ENCODE results near the gene SNX11.
A peak's percentile ranks its signal among the peaks of the same experiment; 100 is the strongest.

Gene SNX11

DNA sequence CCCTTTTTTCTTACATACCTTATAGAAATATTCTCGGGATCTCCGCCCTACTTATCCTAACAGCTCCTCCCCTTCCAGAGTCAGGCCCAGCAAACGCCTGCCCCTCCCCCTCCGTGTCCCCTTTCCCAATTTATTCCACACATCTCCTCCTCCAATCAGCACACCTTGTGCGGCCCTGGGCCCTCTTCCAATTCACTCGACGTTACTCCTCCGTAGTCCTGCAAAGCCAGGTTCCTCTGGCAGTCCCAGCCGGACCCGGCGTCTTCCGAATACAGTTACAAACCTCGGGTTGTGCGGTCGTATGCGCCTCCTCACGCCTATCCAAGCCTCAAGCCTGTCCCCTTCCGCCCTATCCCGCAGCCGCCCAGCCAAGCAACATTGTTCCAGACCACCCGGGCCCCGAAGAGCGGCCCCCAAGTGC lies 7.0 kb upstream of the SNX11 start:
- peak; percentile 78 for DNase-seq

DNA sequence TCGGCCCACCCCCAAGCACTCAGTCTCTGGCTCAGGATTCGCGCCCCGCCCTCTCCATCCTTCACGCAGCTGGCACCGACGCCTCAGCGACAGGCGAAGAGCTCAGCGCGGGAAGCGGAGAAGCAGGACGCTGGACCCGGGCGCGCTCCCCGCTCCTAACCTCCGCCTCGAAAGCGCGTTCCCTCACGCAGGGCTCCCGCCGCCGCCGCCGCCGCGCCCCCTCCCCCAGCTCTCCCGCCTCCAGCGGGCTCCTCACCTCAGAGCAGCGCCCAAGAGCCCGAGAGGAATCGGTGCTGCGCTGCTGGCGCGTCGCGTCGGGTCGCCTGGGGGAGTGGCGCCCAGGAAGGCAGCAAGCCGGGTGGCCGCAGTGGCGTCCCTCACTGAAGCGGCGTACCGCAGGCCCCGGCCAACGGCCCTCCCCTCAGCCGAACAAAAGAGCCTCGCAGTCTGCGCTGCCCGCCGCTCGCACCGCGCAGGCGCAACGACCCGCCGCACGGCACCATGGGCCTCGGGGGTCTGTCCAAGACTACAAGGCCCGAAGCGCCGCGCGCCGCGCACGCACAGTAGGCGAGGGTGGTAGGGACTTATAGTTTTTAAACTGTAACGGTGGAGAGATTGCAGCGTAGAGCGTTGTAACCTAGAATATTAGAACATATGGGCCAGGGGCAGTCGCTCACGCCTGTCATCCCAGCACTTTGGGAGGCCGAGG lies 6.4 kb upstream of the SNX11 start, which contains the start of gene CBX1:
CBX1 (minus strand) TSS at position 467 of the 709 bp plus-strand sequence. CDS start 24,474 bp downstream, outside the sequence.
- DNase-seq = peak; percentile 93

DNA sequence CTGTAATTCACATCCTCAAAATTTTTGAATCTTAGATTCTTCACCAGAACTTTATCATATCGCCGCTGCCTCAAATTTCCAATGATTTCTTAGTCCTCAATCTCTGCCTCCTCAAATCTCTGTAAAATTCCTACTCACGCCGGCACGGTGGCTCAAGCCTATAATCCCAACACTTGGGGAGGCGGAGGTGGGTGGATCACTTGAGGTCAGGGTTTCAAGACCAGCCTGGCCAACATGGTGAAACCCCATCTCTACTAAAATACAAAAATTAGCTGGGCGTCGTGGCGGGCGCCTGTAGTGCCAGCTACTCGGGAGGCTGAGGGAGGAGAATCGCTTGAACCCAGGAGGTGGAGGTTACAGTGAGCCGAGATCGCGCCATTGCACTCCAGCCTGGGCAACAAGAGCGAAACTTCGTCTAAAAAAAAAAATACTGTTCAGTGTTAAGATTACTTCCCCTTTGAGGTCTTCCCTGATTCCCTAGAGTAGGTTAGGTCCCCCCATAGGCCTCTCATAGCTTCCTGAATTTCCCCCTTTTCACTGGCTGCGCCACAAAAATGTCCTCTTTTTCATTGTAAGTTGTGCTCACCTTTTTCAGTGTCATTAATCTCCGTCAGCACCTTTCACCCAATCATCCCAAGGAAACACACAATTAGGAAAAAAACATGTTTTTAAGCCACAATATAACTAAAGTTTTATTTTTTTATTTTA lies 5.4 kb upstream of the SNX11 start:
- no peak for DNase-seq

DNA sequence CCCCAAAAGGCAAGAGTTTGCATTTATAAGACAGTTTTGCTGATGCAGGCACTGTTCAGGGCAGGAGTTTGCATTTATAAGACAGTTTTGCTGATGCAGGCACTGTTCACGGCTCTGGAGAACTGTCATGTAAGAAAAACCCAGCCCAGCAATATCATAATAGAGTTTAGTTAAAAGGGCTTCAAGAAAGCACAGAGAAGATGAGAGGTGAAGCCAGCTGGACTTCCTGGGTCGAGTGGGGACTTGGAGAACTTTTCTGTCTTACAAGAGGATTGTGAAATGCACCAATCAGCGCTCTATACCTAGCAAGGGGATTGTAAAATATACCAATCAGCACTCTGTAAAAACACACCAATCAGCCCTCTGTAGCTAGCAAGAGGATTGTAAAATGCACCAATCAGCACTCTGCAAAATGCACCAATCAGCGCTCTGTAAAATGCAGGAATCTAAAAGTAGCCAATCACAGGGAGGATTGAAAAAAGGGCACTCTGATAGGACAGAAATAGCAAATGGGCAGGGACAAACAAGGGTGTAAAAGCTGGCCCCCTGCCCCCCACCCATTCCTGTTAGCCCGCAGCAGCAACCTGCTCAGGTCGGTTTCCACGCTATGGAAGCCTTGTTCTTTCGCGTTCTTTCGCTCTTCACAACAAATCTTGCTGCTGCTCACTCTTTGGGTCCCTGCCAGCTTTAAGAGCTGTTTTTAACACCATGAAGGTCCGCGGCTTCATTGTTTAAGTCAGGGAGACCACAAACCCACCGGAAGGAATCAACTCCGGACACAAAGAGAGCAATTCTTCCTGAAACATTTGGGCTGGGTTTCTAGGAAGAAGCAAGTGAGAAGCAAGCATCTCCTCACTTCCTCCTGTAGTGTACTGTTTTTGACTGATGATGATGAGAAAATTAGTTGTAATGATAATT lies 4.5 kb upstream of the SNX11 start:
- DNase-seq = no peak

DNA sequence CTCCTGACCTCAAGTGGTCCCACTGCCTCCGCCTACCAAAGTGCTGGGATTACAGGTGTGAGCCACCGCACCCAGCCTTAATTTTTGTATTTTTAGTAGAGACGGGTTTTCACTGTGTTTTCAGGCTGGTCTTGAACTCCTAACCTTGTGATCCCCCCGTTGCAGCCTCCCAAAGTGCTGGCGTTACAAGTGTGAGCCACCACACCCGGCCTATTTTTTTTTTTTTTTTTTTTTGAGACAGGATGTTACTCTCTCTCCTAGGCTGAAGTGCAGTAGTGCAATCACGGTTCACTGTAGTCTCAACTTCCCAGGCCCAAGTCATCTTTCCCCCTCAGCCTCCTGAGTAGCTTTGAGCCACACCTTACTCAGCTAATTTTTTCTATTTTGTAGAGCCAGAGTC lies 3.1 kb upstream of the SNX11 start:
- DNase-seq = no peak

DNA sequence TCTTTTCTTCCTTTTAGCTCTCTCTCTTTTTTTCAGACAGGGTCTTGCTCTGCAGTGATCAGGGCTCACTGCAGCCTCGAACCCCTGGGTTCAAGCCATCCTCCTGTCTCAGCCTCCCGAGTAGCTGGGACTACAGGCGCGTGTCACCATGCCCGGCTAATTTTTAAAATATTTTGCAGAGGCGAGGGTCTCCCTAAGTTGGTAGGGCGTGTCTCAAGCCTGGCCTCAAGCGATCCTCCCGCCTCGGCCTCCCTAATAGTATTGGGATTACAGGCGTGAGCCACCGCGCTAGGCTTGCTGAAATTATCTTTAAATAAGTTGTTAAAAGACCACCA lies 797 bp upstream of the SNX11 start:
- no peak for DNase-seq

DNA sequence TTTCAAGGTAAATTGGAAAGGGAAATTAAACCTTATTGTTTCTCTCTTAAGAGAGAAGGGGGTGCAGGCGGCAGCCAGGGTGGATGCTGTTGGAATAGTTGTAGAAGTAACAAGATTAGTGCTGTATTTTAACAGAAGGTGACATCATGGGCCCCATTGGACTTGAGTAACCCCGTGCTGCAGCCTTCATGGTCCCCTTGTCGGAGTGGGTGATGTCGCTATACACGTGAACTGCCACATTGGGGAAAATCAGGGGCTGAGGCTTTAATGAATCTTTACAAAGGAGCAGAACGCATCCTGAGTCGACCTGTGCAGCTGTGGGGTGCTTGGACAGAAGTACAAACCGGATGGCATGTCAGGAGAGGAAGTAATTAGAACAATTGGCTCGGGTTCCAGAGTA lies 3.2 kb downstream of the SNX11 start:
- DNase-seq = no peak

DNA sequence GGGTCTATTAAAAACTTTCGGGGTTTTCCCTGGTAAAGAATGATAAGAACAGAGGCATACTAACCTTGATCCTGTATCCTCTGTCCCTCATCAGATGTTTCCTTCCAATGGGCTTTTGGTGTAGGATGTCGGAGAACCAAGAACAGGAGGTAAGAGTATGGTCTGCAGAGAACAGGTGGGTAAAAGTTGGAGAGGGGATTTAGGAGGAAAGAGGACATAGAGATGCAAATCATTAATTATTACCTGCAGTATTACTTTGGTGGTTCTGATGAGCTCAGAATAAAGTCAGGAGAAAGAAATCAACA lies 4.3 kb downstream of the SNX11 start:
- no peak for DNase-seq

DNA sequence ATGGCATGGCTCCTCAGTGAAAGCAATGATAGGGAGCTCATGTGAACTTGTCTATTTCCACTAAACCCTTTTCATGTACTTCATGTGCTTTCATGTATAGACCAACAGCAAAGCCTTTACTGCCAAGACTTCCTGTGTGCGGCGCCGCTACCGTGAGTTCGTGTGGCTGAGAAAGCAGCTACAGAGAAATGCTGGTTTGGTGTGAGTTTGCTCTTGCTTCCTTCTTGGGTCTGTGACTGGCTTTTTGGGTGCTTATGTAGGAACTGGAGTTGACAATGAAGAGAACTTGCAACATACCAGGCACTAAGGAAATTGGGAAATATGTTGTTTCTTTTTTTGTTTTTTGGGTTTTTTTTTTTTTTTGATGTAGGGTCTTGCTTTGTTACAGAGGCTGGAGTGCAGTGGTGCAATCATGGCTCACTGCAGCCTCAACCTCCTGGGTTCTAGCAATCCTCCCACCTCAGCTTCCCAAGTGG lies 5.7 kb downstream of the SNX11 start:
- DNase-seq = no peak

DNA sequence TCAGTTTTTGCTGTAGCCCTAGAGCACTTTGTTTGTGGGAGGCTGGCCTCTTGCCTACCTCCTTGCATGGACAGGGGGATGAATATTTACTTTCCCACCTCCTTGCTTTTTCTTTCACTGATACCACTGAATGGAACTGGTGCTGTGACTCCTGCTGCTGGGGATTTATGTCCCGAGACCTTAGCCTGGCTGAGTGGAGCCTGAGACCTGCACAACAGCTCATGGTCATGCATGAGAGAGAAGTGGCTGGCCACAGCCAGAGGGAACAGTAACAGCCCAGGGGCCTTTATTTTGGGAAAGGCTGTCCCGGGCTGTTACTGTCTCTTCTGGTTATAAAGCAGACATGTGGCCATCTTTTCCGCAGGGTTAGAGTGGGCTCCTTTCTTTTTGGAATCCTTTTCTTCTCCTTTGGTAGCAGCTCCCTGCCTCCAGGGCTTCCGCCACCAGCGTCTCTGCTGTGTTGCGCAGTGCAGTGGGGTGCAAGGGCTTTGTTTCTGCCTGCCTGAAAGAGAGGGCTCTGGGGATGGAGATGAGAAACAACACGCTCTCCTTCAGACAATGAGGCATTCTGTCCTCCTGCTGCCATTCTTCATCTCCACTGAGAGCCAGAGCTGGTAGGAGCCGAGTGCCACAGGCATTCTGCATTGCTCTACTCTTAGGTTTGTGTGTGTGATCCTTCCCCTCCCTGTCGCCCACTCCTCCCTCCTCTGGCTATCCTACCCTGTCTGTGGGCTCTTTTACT lies 14.5 kb downstream of the SNX11 start:
- DNase-seq = peak; percentile 79

DNA sequence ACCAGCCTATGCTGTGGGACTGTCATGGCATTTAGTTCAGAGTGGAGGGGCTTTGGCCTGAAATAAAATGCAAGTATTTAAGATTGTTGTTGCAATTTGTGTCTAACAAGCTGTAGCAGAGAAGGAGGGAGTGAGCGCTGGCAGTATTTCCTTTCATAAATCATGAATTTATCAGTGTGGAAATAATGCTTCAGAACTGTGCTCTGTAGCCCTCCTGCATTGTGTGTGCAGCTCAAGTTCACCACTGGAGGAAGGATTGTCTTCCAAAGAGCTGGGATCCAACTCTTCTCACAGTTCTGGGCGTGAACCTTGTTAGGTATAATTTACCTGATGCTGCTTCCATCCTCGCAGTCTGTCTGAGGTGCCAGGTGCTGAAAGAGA lies 15.1 kb downstream of the SNX11 start:
- DNase-seq = no peak

DNA sequence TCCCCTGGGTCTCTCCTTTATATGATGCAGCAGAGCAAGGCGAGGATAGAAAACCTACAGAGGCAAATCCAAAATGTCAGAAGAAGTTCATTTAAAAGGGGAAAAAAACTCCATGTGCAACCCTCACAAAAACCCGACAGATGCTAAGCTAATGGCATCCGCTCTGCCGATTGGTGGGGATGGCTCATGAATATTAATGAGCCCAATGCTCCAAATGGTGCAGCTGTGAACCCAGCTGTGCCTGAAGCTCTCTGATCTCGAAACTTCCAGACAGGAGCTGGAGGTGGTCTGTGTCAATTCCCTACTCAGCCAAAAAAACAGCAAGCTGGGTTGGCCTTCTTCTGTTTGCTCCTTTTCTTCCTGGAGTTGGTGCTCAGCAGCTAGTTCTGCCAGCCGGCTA lies 15.5 kb downstream of the SNX11 start:
- DNase-seq = no peak

DNA sequence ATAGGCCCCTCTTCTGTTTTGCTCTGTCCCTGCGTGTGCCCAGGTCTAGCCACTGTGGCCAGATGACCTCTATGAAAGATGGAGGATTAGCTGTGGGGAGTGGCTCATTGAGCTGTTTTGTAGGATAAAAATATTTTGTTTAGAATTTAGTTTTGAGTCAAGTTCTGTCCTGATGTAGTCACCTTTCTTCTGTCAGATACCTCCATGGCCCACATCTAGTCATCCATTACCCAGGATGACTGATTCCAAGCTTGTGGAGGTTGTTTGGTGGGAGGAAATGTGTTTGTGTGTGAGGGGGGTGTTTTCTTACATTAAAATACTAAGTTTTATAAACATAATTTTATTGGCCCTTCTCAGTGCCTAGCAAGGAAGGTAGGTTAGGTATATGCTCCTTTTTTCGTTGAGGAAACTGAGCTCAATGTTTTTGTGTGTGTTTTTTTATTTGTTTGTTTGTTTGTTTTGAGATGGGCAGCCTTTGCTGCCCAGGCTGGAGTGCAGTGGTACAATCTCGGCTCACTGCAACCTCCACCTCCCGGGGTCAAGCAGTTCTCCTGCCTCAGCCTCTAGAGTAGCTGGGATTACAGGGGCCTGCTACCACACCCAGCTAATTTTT lies 16.3 kb downstream of the SNX11 start:
- no peak for DNase-seq

DNA sequence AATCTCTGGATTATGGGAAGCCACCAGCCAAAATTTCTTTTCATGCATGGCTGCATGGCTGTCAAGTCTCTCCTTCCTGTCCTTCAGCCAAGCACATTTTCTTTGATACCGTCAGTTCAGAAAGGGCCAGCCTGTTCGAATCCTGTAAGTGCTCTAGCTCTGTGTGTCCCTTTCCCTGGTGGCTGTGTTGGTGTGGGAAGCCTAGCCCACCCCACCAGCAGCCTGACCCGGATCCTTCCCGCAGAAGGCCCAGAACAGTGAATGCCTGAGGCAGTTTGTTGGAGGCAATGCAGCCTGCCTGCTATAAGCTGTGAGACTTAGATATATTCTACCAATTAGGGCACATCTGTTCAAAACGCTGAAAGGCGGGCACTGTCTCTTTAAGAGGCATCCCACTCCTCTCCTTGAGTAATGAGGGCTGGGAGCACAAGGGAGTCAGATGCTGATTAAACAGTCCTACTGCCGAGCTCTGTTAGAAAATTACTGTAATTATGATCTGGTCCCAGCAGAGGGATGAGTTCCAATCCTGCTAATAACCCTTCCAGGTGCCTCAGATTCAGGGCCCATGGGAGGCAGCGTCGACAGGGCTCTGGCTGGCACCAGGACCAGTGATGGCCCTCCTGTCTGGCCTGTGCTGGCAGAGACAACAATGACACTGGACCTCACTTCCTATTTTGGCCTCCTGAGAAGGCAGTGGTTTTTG lies 18.4 kb downstream of the SNX11 start:
- DNase-seq = no peak

DNA sequence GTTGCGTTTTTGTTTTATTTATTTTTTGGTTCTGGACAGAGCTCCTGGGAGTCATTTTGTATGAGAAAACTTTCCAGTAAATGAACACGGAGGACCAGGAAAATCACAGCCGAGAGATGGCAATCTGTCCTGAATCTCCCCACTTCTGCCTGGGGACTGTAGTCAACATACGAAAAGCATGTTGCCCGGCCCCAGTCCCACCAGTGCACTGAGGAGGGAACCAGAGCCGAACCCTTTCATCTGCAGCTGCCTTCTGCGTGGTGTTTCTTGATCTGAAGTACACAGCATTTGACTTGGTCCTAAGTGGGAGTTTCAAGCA lies 18.9 kb downstream of the SNX11 start:
- no peak for DNase-seq

DNA sequence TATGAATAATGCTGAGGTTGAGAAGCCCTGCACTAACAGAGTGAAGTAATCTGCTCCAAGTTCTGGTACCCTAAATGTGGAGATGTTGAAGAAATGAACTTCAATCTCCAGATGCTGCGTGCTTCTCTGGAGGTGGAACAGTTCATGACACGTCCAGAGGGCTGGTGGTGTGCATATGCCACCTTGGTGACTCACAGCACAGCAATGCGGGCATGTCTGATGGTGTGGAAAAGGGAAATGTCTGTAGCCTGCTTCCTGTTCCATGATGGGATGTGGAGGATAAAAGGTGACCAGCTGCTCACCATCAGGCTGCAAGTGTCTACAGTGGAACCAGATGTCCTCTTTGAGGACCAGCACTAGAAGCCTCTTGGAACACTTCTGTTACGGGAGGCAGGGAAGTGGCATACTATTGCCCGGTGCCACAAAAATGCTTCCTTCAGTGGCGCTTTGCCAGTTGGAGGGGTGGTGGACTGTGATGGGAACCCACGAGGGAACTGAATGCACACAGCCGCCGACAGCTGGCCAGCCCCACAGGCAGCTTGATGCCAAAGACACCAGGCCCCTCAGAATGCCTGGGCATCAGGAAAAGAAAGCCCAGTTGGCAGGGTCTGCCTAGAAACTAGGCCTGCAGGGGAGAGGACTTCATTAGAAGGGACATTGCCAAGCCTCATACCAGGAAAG lies 19.9 kb downstream of the SNX11 start:
- peak; percentile 67 for DNase-seq

DNA sequence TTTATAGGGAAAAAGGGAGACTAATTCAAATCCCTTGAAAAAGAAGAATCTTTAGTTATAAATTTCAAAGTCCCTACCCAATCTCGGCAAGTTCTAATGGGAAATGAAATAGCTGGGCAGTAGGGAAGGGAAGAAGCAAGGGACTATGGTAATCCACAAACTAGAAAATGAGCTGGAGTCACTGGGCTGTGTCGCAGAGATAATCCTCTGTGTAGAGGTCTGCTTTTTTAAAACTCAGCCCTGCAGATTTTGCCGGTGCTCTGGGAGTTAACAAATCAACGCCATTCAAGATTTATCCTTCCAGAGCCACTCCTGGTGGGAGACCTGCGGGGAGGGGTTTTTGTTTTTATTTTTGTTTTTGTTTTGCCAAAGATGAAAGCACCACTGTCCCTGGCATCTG lies 20.8 kb downstream of the SNX11 start:
- DNase-seq = no peak

DNA sequence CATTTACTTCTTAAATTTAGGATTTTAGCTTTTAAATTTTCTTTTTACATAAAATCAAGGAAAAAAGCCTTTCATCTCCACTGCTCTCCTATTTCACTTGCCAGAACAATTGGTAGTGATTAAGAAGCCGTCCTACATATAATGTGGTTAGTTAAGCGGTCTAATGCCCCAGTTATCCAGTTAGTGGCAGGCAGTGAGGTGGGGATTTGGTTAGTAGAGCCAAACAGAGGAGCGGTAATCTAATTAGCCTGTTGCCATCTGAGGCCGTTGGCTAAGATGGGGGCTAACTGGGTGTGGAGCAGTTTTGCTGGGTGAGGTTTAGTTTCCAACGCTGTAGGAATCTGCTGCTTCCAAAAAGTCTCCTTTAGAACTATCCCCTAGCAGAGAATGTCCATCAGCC lies 22.4 kb downstream of the SNX11 start:
- no peak for DNase-seq

DNA sequence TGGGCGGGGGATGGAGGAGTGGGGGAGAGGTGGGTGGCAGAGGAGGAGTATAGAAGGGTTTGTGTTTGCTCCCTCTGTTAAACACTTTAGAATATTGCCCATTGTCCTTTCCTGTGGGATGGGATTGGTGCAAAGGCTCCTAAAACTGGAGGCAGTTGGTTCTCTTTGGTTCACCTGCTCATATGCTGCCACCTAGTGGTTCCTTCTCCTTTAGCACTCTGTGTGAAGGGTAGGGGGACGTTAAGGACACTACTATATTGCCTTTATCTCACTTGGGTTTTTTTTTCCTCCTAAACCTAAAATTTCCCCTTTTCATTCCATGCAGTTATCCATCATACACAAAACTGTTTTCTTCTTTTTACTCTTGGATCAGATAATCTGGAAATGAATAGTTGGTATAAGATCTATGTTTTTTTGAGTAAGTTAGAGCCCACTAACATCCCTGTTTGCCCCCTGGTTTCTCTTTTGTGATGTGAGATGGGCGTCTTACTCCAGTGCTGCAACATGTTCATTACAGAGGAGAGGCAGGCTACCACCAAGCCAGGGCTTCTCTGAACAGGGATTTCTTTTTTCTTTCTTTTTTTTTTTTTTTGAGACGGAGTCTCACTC lies 23.8 kb downstream of the SNX11 start:
- peak; percentile 55 for DNase-seq

DNA sequence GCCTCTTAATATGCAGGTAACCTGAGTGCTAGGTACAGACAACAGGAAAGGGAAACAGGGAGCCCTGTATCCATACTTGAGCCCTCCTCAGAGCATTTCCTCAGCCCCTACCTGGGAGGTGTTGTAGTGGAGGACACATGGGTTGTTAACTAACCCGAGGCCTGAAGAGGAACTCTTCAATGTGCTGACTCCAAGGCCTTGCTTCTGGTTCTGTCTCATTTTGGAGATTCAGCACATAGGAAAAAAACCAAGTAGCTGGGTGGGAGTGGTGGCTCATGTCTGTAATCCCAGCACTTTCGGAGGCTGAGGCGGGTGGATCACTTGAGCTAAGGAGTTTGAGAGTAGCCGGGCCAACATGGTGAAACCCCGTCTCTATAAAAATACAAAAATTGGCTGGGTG lies 24.8 kb downstream of the SNX11 start:
- no peak for DNase-seq

DNA sequence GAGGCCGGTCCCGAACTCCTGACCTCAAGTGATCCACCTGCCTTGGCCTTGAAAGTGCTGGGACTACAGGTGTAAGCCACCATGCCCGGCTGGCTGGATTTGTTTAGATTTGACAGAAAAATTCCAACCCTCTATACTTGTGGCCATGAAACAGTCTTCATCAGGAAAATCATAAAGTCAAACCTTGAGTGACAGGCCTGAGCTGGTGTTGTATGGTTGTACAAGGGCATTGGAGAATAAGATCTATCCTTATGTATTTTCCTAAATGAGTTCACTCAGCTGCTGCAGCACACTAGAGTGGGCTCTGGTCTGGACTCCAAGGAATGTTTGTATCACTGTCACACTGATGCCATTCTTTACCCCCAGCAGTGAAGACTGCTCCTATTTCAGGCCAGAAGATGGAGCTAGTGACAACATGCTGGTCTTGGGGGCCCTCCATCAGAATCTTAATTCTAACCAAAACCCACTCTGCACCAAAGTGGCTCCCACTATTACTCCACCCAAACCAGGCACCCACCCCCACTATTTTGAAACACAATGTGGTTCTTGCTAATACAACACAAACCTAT lies 27.4 kb downstream of the SNX11 start:
- DNase-seq = no peak

Data from DMS79 (cell line).